Fibroblast of villous mesenchyme (primary cell): ENCODE measurements around the gene B4GALT5. TPM values are rescaled to one million over a fixed set of nuclear protein-coding genes. Genes with fewer than 3 reads are reported as not detected.

ENCODE experiments used
- DNase-seq: peaks from one replicate; pipeline ENCODE4 v3.0.0-alpha.2; 2010; ENCODE audit warnings: low read depth
- H3K4me3 ChIP-seq: 2 replicates; pipeline ENCODE4 v1.5.1; 2011; ENCODE audit warnings: low read depth, mild to moderate bottlenecking, low read length
- CTCF ChIP-seq: IDR thresholded peaks from 2 replicates; pipeline ENCODE4 v1.5.1; 2012; ENCODE audit warnings: low read depth, mild to moderate bottlenecking, low read length; ENCODE audit not compliant: insufficient read depth
- total RNA-seq: library from RNA; depleted of rRNA; stranded (reverse); fragments of >200 nt; gene quantifications from 2 replicates; pipeline ENCODE4 v1.2.3, GENCODE V29; 2012

The B4GALT5 gene
- total RNA-seq, 1 donor = 33.7 TPM

- no peak for TF ChIP-seq CTCF
- DNase-seq = no peak
- H3K4me3 ChIP-seq = no peak overlapping the region
Observed at GRCh38 chr20:49749625-49750024, 35.9 kb upstream of the B4GALT5 start.

DNA sequence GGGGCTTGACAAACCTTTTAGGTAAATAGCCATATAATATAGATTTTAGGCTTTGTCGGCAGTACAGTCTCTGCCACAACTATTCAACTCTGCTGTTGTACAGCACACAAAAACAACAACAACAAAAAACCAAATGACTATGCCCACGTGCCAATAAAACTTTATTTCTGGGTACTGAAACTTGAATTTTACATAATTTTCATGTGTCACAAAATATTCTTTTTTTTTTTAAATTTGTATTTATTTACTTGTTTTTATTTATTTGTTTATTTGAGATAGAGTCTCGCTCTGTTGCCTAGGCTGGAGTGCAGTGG is 34.8 kb upstream of the B4GALT5 start:
- TF ChIP-seq CTCF = no peak
- no peak overlapping the region for H3K4me3 ChIP-seq
- DNase-seq = no peak

DNA sequence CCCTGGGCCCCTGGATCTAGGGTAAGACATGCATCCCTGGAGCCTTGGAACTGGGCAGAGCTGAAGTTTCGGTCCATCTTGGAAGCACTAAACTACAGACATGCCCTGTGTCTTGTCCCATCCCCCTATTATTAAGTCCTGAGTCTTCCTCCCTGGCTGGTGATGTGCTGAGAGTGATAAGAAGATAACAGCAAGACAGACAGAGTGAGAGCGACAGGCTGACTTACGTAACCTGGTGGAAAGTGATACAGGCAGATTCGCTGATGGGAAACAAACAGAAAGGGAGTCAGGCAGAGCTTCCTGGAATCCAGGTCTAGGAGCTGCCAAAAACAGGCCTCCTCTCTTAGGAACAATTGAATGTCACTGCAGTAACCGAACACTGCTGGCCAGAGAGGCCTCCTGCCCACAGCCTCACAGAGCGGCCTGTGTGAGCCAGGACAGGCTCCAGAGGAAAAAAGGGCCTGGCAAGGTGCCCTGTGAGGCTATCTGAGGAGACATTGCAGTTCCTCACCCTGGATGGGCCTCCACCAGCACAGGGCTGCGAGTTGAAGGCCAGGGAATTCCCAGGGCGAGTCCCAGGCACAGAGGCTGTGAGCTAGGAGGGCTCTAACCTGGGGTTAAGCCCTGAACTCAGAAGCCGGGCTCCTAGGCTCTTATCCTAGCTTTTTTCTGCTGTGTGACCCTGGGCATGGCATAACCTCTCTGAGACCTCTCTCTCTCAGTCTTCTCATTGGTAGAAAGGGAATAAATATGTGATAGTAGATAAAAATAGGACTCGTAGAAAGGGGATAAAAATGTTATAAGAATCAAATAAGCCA is 34.2 kb upstream of the B4GALT5 start:
- H3K4me3 ChIP-seq = no peak overlapping the region
- no peak for TF ChIP-seq CTCF
- DNase-seq = peak; percentile 61

DNA sequence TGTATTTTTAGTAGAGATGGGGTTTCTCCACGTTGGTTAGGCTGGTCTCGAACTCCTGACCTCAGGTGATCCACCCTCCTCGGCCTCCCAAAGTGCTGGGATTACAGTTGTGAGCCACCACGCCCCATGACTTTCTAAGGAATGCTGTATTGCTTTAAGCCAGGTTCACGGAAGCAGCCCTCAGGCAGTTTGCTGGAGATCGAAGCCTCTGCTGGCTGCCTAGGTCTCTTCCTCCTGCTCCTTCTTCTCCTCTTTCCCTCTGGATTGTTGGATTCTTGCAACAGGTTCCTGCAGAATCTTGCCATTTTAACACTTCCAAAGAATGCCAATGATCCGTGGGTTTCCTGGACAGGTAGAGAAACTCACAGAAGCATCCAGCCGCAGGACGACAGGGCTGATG is 29.3 kb upstream of the B4GALT5 start:
- no peak for DNase-seq
- no peak for TF ChIP-seq CTCF
- no peak overlapping the region for H3K4me3 ChIP-seq

- no peak overlapping the region for H3K4me3 ChIP-seq
- no peak for TF ChIP-seq CTCF
- DNase-seq = no peak
Observed at GRCh38 chr20:49741977-49742376, 28.3 kb upstream of the B4GALT5 start.

DNA sequence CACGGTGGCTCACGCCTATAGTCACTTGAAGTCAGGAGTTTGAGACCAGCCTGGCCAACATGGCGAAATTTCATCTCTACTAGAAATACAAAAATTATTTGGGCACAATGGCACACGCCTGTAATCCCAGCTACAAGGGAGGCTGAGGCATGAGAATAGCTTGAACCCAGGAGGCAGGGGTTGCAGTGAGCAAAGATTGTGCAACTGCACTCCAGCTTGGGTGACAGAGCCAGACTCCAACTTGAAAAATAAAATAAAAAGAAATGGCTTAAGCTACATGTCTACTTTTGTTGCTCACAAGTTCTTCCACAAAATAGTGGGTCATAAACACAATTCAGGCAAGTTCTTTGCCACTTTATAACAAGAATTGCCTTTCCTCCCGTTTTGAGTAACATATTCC is 27.1 kb upstream of the B4GALT5 start:
- no peak for DNase-seq
- no peak for TF ChIP-seq CTCF
- no peak overlapping the region for H3K4me3 ChIP-seq

- no peak overlapping the region for H3K4me3 ChIP-seq
- DNase-seq = no peak
- TF ChIP-seq CTCF = no peak
Observed at GRCh38 chr20:49739042-49739441, 25.4 kb upstream of the B4GALT5 start.
